Urothelium cell line (cell line): ENCODE results near the gene C5AR2.
A peak's percentile ranks its signal among the peaks of the same experiment; 100 is the strongest.
"Not testable (repeated sequence)": the region's sequence is repeated elsewhere in the genome, so short reads cannot be mapped to it uniquely, and the experiment has no call there.

ENCODE experiments used
- DNase-seq: peaks from one replicate; pipeline ENCODE4 v3.0.0; 2011; ENCODE audit warnings: low spot score, mixed read lengths
- FAIRE-seq: peaks from 2 replicates; lab custom pipeline; 2011; peaks lifted over from hg19 to GRCh38; lab: Jason Lieb, UNC

C5AR2 gene

GRCh38 chr19:47323409-47323808 is 8.6 kb upstream of the C5AR2 start:
- DNase-seq: no peak
- FAIRE-seq: no peak

- FAIRE-seq (no peak), DNase-seq (no peak)
Measured at GRCh38 chr19:47323872-47324271, 8.1 kb upstream of the C5AR2 start.

GRCh38 chr19:47324502-47324901 is 7.5 kb upstream of the C5AR2 start:
- DNase-seq (no peak), FAIRE-seq (no peak)

GRCh38 chr19:47330466-47330869 is 1.5 kb upstream of the C5AR2 start:
- FAIRE-seq: no peak
- DNase-seq: no peak

- DNase-seq (no peak), FAIRE-seq (no peak)
Measured at GRCh38 chr19:47331490-47331889, 485 bp upstream of the C5AR2 start.

- peak; percentile 46 for DNase-seq
- FAIRE-seq: not testable (repeated sequence)
Measured at GRCh38 chr19:47336765-47337718, 5.1 kb downstream of the C5AR2 start.

- FAIRE-seq (no peak), DNase-seq (no peak)
Measured at GRCh38 chr19:47339196-47339880, 7.4 kb downstream of the C5AR2 start.

- FAIRE-seq: no peak
- no peak for DNase-seq
Measured at GRCh38 chr19:47340477-47341208, 8.7 kb downstream of the C5AR2 start.

GRCh38 chr19:47341734-47342133 is 9.8 kb downstream of the C5AR2 start:
- FAIRE-seq (no peak), DNase-seq (no peak)

- no peak for FAIRE-seq
- DNase-seq: no peak
Measured at GRCh38 chr19:47343194-47343802, 11.3 kb downstream of the C5AR2 start.

- no peak for DNase-seq
- no peak for FAIRE-seq
Measured at GRCh38 chr19:47344425-47344824, 12.4 kb downstream of the C5AR2 start.

GRCh38 chr19:47346024-47346423 is 14.0 kb downstream of the C5AR2 start:
- FAIRE-seq, DNase-seq: not testable (repeated sequence)

GRCh38 chr19:47348819-47349795 is 17.1 kb downstream of the C5AR2 start, which contains the start of gene DHX34:
Gene DHX34 (plus strand): TSS chr19:47349315. CDS start chr19:47353031, 3,716 bp downstream.
- DNase-seq: peak; percentile 100
- peak; percentile 94 for FAIRE-seq

GRCh38 chr19:47350630-47351029 is 18.7 kb downstream of the C5AR2 start:
- FAIRE-seq: no peak
- no peak for DNase-seq

GRCh38 chr19:47351548-47351947 is 19.6 kb downstream of the C5AR2 start:
- DNase-seq: no peak
- FAIRE-seq: no peak

- no peak for DNase-seq
- no peak for FAIRE-seq
Measured at GRCh38 chr19:47352095-47352494, 20.1 kb downstream of the C5AR2 start.

- FAIRE-seq (no peak), DNase-seq (no peak)
Measured at GRCh38 chr19:47353307-47353712, 21.3 kb downstream of the C5AR2 start.

GRCh38 chr19:47356900-47357299 is 24.9 kb downstream of the C5AR2 start:
- DNase-seq (no peak), FAIRE-seq (no peak)
